Measurements from ENCODE around the gene SH3D19.
"Not testable (repeated sequence)": the region's sequence is repeated elsewhere in the genome, so short reads cannot be mapped to it uniquely, and the experiment has no call there.

Gene SH3D19

GRCh38 chr4:151143811-151144210, 181.6 kb downstream of the SH3D19 start:
- no peak for DNase-seq

GRCh38 chr4:151143162-151143561, 182.2 kb downstream of the SH3D19 start:
- no peak for DNase-seq

GRCh38 chr4:151142758-151143157, 182.6 kb downstream of the SH3D19 start:
- no peak for DNase-seq

- DNase-seq, result no peak
These were observed 185.6 kb downstream of the SH3D19 start for GRCh38 chr4:151139814-151140213.

GRCh38 chr4:151136048-151136447, 189.4 kb downstream of the SH3D19 start:
- DNase-seq, result not testable (repeated sequence)

- DNase-seq, result no peak
These were observed 192.1 kb downstream of the SH3D19 start for GRCh38 chr4:151133311-151133710.

- no peak for DNase-seq
These were observed 195.6 kb downstream of the SH3D19 start for GRCh38 chr4:151129796-151130195.

GRCh38 chr4:151117371-151117962, 207.9 kb downstream of the SH3D19 start:
- DNase-seq, result peak; percentile 0

- no peak for DNase-seq
These were observed 210.4 kb downstream of the SH3D19 start for GRCh38 chr4:151114986-151115385.

- DNase-seq, result no peak
These were observed 211.1 kb downstream of the SH3D19 start for GRCh38 chr4:151114338-151114737.

GRCh38 chr4:151110236-151110635, 215.2 kb downstream of the SH3D19 start:
- no peak for DNase-seq

- no peak for DNase-seq
These were observed 218.3 kb downstream of the SH3D19 start for GRCh38 chr4:151107063-151107462.

GRCh38 chr4:151105454-151106032, 219.9 kb downstream of the SH3D19 start:
- DNase-seq, result no peak

GRCh38 chr4:151104621-151105020, 220.8 kb downstream of the SH3D19 start:
- DNase-seq, result no peak

- no peak for DNase-seq
These were observed 221.6 kb downstream of the SH3D19 start for GRCh38 chr4:151103758-151104157.

GRCh38 chr4:151100531-151100930, 224.9 kb downstream of the SH3D19 start:
- no peak for DNase-seq

- DNase-seq, result no peak
These were observed 225.4 kb downstream of the SH3D19 start for GRCh38 chr4:151099976-151100417.

GRCh38 chr4:151099229-151099975, 226.0 kb downstream of the SH3D19 start, which contains the start of gene RPS3A:
Gene RPS3A (plus strand): TSS chr4:151099628. CDS start chr4:151099653, 25 bp downstream.
- DNase-seq, result peak; percentile 42

GRCh38 chr4:151098979-151099228, 226.5 kb downstream of the SH3D19 start:
- DNase-seq, result no peak

GRCh38 chr4:151097759-151098158, 227.6 kb downstream of the SH3D19 start:
- no peak for DNase-seq

- no peak for DNase-seq
These were observed 230.3 kb downstream of the SH3D19 start for GRCh38 chr4:151095142-151095541.

GRCh38 chr4:151094290-151094751, 231.1 kb downstream of the SH3D19 start:
- no peak for DNase-seq

GRCh38 chr4:151093203-151093602, 232.2 kb downstream of the SH3D19 start:
- no peak for DNase-seq

- DNase-seq, result no peak
These were observed 232.9 kb downstream of the SH3D19 start for GRCh38 chr4:151092488-151092887.

Measured in NCI-H524 treated with DMSO at 0.1 percent for 48 hours (cell line).